Mesenchymal stem cell (in vitro differentiated cells and primary cell): ENCODE results near the gene SLC25A53.

ENCODE experiments used
- DNase-seq: peaks from one replicate; pipeline ENCODE4 v3.0.0-alpha.2; 2013
- H2AFZ ChIP-seq: one replicate; pipeline ENCODE4 v1.6.1; 2013; ENCODE audit warnings: low read depth, mild to moderate bottlenecking, control low read depth, inconsistent platforms, low read length, moderate library complexity
- H2AK5ac ChIP-seq: 2 replicates; pipeline ENCODE4 v1.6.1; 2013; ENCODE audit warnings: low read length, moderate library complexity, mild to moderate bottlenecking, inconsistent platforms; ENCODE audit not compliant: severe bottlenecking
- H2BK120ac ChIP-seq: one replicate; pipeline ENCODE4 v1.6.1; 2013; ENCODE audit warnings: low read depth, mild to moderate bottlenecking, inconsistent platforms, low read length, moderate library complexity
- H2BK12ac ChIP-seq, 2 experiments: one replicate each; pipeline ENCODE4 v1.6.1; 2013; ENCODE audit warnings: inconsistent platforms in 2 of 2, low read length in 2 of 2, mild to moderate bottlenecking in 2 of 2, moderate library complexity in 2 of 2, control low read depth in 1 of 2
- H2BK15ac ChIP-seq: one replicate; pipeline ENCODE4 v1.6.1; 2013; ENCODE audit warnings: mild to moderate bottlenecking, low read depth, inconsistent platforms; ENCODE audit not compliant: poor library complexity, severe bottlenecking
- H2BK5ac ChIP-seq: 2 replicates; pipeline ENCODE4 v1.6.1; 2013; ENCODE audit warnings: low read depth, mild to moderate bottlenecking, low read length, control low read depth, inconsistent platforms; ENCODE audit not compliant: poor library complexity, severe bottlenecking
- H3K14ac ChIP-seq, 2 experiments: one replicate each; pipeline ENCODE4 v1.6.1; 2013; ENCODE audit warnings: inconsistent platforms in 2 of 2, low read length in 2 of 2, control low read depth in 1 of 2, mild to moderate bottlenecking in 1 of 2, moderate library complexity in 1 of 2
- H3K18ac ChIP-seq, 2 experiments: one replicate each; pipeline ENCODE4 v1.6.1; 2013; ENCODE audit warnings: inconsistent platforms in 2 of 2, low read length in 2 of 2, control low read depth in 1 of 2, low read depth in 1 of 2, mild to moderate bottlenecking in 1 of 2
- H3K23ac ChIP-seq, 2 experiments: one replicate each; pipeline ENCODE4 v1.6.1; 2013; ENCODE audit warnings: inconsistent platforms in 2 of 2, low read length in 2 of 2, mild to moderate bottlenecking in 2 of 2, moderate library complexity in 2 of 2, control low read depth in 1 of 2
- H3K27ac ChIP-seq: 2 replicates; pipeline ENCODE4 v1.5.1; 2013; ENCODE audit warnings: mild to moderate bottlenecking, moderate library complexity, low read length, control low read depth, inconsistent platforms; ENCODE audit not compliant: poor library complexity, severe bottlenecking
- H3K27me3 ChIP-seq, 2 experiments: 2 replicates each; pipeline versions ENCODE4 v1.6.1 to v1.7.0; 2013; ENCODE audit warnings: low read length in 2 of 2, mild to moderate bottlenecking in 2 of 2, moderate library complexity in 2 of 2, control low read depth in 1 of 2, inconsistent platforms in 1 of 2; ENCODE audit not compliant: control insufficient read depth in 1 of 2, insufficient read depth in 1 of 2
- H3K36me3 ChIP-seq, 2 experiments: 2 replicates each; pipeline versions ENCODE4 v1.6.1 to v1.7.0; 2013; ENCODE audit warnings: low read length in 2 of 2, control low read depth in 1 of 2, inconsistent platforms in 1 of 2, low read depth in 1 of 2, mild to moderate bottlenecking in 1 of 2; ENCODE audit not compliant: insufficient read depth in 2 of 2, control insufficient read depth in 1 of 2
- H3K4ac ChIP-seq, 2 experiments: one replicate each; pipeline ENCODE4 v1.6.1; 2013; ENCODE audit warnings: inconsistent platforms in 2 of 2, low read length in 2 of 2, mild to moderate bottlenecking in 2 of 2, moderate library complexity in 2 of 2, control low read depth in 1 of 2, low read depth in 1 of 2
- H3K4me1 ChIP-seq: 2 replicates; pipeline ENCODE4 v1.6.1; 2013; ENCODE audit warnings: low read depth, low read length, control low read depth; ENCODE audit not compliant: control insufficient read depth, insufficient read depth
- H3K4me2 ChIP-seq: 2 replicates; pipeline ENCODE4 v1.6.1; 2013; ENCODE audit warnings: low read length, mild to moderate bottlenecking, inconsistent platforms; ENCODE audit not compliant: poor library complexity, severe bottlenecking
- H3K4me3 ChIP-seq, 2 experiments: 2 replicates each; pipeline versions ENCODE4 v1.5.1 to v1.7.0; 2013; ENCODE audit warnings: low read length in 2 of 2, mild to moderate bottlenecking in 2 of 2, control low read depth in 1 of 2, low read depth in 1 of 2; ENCODE audit not compliant: insufficient read depth in 1 of 2
- H3K79me1 ChIP-seq: replicated peaks from 2 replicates; pipeline ENCODE4 v1.6.1; 2013; ENCODE audit warnings: mild to moderate bottlenecking, control low read depth, low read length, inconsistent platforms; ENCODE audit not compliant: poor library complexity, severe bottlenecking
- H3K9ac ChIP-seq: 2 replicates; pipeline ENCODE4 v1.7.0; 2013; ENCODE audit warnings: mild to moderate bottlenecking, low read length, moderate library complexity
- H3K9me3 ChIP-seq: 2 replicates; pipeline ENCODE4 v1.7.0; 2013; ENCODE audit warnings: mild to moderate bottlenecking, low read length; ENCODE audit not compliant: control insufficient read depth
- H4K8ac ChIP-seq: one replicate; pipeline ENCODE4 v1.6.1; 2013; ENCODE audit warnings: inconsistent platforms, mild to moderate bottlenecking, low read length, moderate library complexity
- H4K91ac ChIP-seq: one replicate; pipeline ENCODE4 v1.6.1; 2013; ENCODE audit warnings: mild to moderate bottlenecking, low read length, inconsistent platforms
- WGBS: methylation state at CpG from one replicate; pipeline ENCODE4 v1.1.7; 2013; ENCODE audit warnings: mixed read lengths; 5-methylcytosine and 5-hydroxymethylcytosine counted together

SLC25A53 gene

DNA sequence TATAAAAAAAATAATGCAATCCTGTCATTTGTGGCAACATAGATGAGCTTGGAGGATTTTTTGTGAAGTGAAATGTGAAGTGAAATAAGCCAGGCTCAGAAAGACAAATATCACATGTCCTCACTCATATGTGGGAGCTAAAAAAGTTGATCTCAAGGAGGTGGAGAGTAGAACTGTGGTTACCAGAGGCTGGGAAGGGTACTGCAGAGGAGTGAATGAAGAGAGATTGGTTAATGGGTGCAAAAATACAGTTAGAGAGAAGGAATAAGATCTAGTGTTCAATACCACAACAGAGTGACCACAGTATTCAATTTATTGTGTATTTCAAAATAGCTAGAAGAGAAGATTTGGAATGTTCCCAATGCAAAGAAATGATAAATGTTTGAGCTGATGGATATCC is 57.9 kb downstream of the SLC25A53 start:
- Histone ChIP-seq H4K91ac (no peak overlapping the region), H3K27me3 (peaks cover 0 to 47% of the 10 kb centered on the region in 2 experiments), H3K9me3 (no peaks in the 10 kb centered on the region), H2BK5ac (no peak overlapping the region), H3K36me3 (no peaks in the 10 kb centered on the region), H4K8ac (no peak overlapping the region), H3K9ac (no peak overlapping the region), H3K4me1 (no peaks in the 10 kb centered on the region), H3K79me1 (no peaks in the 10 kb centered on the region), H3K18ac (no peak overlapping the region), H3K4ac (no peak overlapping the region), H3K4me2 (no peak overlapping the region), H3K4me3 (no peak overlapping the region), H3K27ac (no peak overlapping the region), H2BK120ac (no peak overlapping the region), H2BK12ac (no peak overlapping the region), H2AFZ (no peak overlapping the region), H2BK15ac (no peak overlapping the region), H2AK5ac (no peak overlapping the region), H3K14ac (no peak overlapping the region), H3K23ac (no peak overlapping the region)
- DNase-seq, result peak; percentile 0

DNA sequence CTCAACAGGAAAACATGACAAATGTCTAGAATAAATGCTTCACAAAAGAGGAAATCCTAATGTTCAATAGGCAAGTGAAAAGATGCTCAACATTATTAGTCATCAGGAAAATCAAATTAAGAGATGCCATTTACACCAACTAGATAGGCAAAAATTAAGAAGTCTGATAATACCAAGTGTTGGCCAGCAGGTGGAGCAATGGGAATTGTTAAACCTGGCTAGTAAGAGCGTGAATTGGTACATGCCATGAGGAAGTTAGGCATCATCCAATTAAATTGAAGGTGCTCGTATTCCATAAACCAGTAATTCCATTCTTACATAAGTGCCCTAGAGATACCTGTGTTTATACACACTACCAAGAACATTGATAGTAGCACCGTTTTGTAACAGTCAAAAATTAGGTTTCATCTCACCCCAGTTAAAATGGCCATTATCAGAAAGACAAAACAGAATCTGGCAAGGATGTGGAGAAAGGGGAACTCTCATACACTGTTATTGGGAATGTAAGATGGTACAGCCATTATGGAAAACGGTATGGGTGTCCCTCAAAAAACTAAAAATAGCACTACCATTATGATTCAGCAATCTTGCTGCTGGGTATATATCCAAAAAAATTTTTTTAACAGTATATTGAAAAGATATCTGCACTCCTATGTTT is 58.5 kb downstream of the SLC25A53 start:
- no peak overlapping the region for H3K4me2 ChIP-seq
- H2BK120ac ChIP-seq, result no peak overlapping the region
- no peaks in the 10 kb centered on the region for H3K79me1 ChIP-seq
- peak; percentile 76 for DNase-seq
- H3K4me1 ChIP-seq, result no peaks in the 10 kb centered on the region
- no peak overlapping the region for H3K4me3 ChIP-seq
- H4K8ac ChIP-seq, result no peak overlapping the region
- H2AK5ac ChIP-seq, result no peak overlapping the region
- no peak overlapping the region for H2BK12ac ChIP-seq
- H3K9ac ChIP-seq, result no peak overlapping the region
- no peak overlapping the region for H2AFZ ChIP-seq
- H3K18ac ChIP-seq, result no peak overlapping the region
- no CpG with 5 or more reads among the region's 4 CpGs for WGBS
- H4K91ac ChIP-seq, result no peak overlapping the region
- no peak overlapping the region for H3K14ac ChIP-seq
- H3K23ac ChIP-seq, result no peak overlapping the region
- H3K27me3 ChIP-seq, result peaks cover 0 to 48% of the 10 kb centered on the region in 2 experiments
- no peak overlapping the region for H2BK5ac ChIP-seq
- H3K9me3 ChIP-seq, result no peaks in the 10 kb centered on the region
- no peak overlapping the region for H3K27ac ChIP-seq
- H3K36me3 ChIP-seq, result no peaks in the 10 kb centered on the region
- H2BK15ac ChIP-seq, result no peak overlapping the region
- no peak overlapping the region for H3K4ac ChIP-seq

DNA sequence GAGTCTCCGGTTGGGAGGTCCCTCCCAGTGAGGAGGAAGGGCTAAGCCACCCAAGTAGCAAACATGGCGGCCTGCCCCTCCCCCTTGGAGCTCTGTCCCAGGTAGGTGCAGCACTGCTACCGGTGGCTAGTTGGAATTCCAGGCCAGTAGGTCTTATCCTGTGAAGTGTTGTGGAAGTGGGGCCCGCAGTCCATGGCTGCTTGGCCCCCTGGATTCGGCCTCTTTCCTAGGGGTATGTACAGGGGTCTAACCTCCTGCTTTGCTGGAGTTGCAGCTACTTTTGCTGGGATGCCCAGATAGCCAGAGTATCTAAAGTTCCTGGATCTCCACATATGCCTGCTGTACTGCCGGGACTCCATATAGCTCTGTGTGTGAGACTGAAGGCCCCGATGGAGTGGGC is 70.9 kb downstream of the SLC25A53 start:
- Histone ChIP-seq H3K18ac (no peak overlapping the region), H3K4ac (no peak overlapping the region), H3K4me1 (no peaks in the 10 kb centered on the region), H2BK5ac (no peak overlapping the region), H4K8ac (no peak overlapping the region), H3K9me3 (peaks cover 3% of the 10 kb centered on the region), H2BK12ac (no peak overlapping the region), H3K36me3 (no peaks in the 10 kb centered on the region), H2BK15ac (no peak overlapping the region), H2AFZ (no peak overlapping the region), H3K23ac (no peak overlapping the region), H3K79me1 (no peaks in the 10 kb centered on the region), H2AK5ac (no peak overlapping the region), H3K9ac (no peak overlapping the region), H3K14ac (no peak overlapping the region), H4K91ac (no peak overlapping the region), H3K4me2 (no peak overlapping the region), H3K27ac (no peak overlapping the region), H3K4me3 (no peak overlapping the region), H3K27me3 (peaks cover 0 to 53% of the 10 kb centered on the region in 2 experiments), H2BK120ac (no peak overlapping the region)
- no peak for DNase-seq
- 78% methylated on average over 7 of the region's 7 CpGs for WGBS

DNA sequence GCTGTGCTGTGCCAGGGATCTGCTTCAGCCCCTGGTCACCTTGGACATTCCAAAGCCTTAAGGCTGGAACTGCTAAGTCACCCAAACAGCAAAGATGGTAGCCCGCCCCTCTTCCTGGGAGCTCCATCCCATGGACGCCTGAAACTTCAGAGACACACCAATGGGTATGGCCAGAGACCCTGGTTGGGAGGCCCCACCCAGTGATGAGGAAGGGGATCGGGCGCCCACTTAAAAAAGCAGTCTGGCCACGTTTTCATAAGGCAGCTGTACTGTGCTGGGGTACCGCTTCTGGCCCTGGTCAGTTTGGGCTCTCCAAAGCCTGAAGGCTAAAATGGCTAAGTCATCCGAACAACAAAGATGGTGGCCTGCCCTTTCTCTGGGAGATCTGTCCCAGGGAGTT is 71.3 kb downstream of the SLC25A53 start:
- Histone ChIP-seq H2AK5ac (no peak overlapping the region), H3K4ac (no peak overlapping the region), H3K4me2 (no peak overlapping the region), H3K23ac (no peak overlapping the region), H3K27me3 (peaks cover 0 to 49% of the 10 kb centered on the region in 2 experiments), H3K79me1 (no peaks in the 10 kb centered on the region), H2BK12ac (no peak overlapping the region), H2BK15ac (no peak overlapping the region), H2BK120ac (no peak overlapping the region), H3K4me1 (no peaks in the 10 kb centered on the region), H3K9me3 (peaks cover 3% of the 10 kb centered on the region), H4K8ac (no peak overlapping the region), H4K91ac (no peak overlapping the region), H3K36me3 (no peaks in the 10 kb centered on the region), H3K18ac (no peak overlapping the region), H3K14ac (no peak overlapping the region), H3K9ac (no peak overlapping the region), H3K4me3 (no peak overlapping the region), H3K27ac (no peak overlapping the region), H2AFZ (no peak overlapping the region), H2BK5ac (no peak overlapping the region)
- 81% methylated on average over 7 of the region's 7 CpGs for WGBS
- DNase-seq, result no peak
